Ovary (tissue), 3 donors: Measurements from ENCODE around the gene FYCO1.

Experiments
- CTCF ChIP-seq, 3 donors: fragments of 450-650 bp in 2 of 3; fragments of 200-600 bp in 1 of 3; IDR thresholded peaks; one replicate each; pipeline versions ENCODE4 v1.5.1 to v1.8.0; 2016 to 2022; ENCODE audit warnings: antibody characterized with exemption in 3 of 3, mild to moderate bottlenecking in 1 of 3
- EP300 ChIP-seq: sonication (generic); formaldehyde crosslinking; IDR thresholded peaks from one replicate; pipeline ENCODE4 v1.6.1; 2017; ENCODE audit warnings: antibody characterized with exemption
- POLR2A ChIP-seq: fragments of 450-650 bp; IDR thresholded peaks from one replicate; pipeline ENCODE4 v1.6.1; 2017; ENCODE audit warnings: antibody characterized with exemption, mild to moderate bottlenecking, moderate library complexity
- donor health status: DM: no; HTN: no; CAD: no.

DNA sequence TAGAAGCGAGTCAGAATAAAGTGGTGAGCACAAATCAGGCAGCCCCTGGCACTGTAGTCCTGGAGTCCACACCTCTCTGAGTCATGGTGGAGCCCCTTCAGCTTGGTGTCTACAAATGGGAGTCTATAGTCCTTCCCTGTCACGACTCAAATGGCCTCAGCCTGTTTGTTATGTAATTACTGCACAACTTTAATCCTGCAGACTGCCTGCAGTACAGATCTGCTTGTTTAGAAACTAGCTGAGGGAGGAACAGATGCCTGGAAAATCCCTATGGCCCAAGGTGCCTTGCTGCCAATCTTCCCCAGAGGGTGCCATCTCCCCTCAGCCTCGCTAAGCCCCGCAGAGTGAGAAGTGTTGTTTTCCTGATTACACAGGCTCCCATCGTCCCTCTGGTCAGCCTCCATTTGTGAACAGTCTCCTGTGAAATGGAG, 56.3 kb downstream of the FYCO1 start:
- TF ChIP-seq CTCF (IDR thresholded peaks at IDR 0.05) (no peak), EP300 (no peak), POLR2A (no peak)
